ENCODE results near the gene LMAN2. TPM values are rescaled to one million over a fixed set of nuclear protein-coding genes. Genes with fewer than 3 reads are reported as not detected.

The LMAN2 gene
- total and polyA plus RNA-seq, 2 experiments from 2014 or later = 153 to 227 TPM

DNA sequence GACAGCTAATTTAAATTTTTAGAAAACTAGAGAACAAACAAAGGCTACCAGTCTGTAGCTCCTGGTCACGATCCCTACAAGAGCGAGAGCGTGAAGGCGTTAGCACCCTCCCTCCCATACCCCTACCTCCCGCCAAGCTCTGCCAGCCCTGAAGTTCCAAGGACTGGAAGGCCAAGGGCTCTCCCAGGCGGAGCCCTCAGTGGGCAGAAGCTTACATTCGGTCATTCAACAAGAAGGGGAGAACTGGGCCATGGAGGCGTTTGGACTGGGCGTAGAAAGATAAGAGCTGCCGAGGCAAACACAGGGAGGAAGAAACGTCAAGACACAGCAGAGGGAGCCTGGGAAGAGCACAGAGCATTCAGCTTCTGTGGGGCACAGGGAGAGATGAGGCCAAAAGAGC, 42.7 kb downstream of the LMAN2 start:
- Histone ChIP-seq H3K4me2 (no peak overlapping the region), H2AFZ (no peak overlapping the region), H3K27me3 (ENCODE audit: insufficient read depth) (no peaks in the 10 kb centered on the region), H3K4me1 (ENCODE audit: insufficient read depth) (peaks cover 19% of the 10 kb centered on the region), H3K36me3 (ENCODE audit: insufficient read depth) (peaks cover 17% of the 10 kb centered on the region), H3K79me2 (replicated peaks; ENCODE audit: insufficient read depth) (peaks cover 21% of the 10 kb centered on the region), H3K27ac (ENCODE audit: low read depth) (no peak overlapping the region), H3K9me2 (ENCODE audit: insufficient read depth) (no peaks in the 10 kb centered on the region), H3F3A (replicated peaks; ENCODE audit: low read depth) (peaks cover 25% of the 10 kb centered on the region), H4K20me1 (replicated peaks; ENCODE audit: insufficient read depth) (peaks cover 22% of the 10 kb centered on the region), H3K4me3 (no peak overlapping the region)
- H3K27me3 Mint-ChIP-seq (ENCODE audit: insufficient read depth, low read depth, poor library complexity) = peaks cover 19% of the 10 kb centered on the region
- H3K4me1 Mint-ChIP-seq = peaks cover 38% of the 10 kb centered on the region
- H3K9me3 Mint-ChIP-seq = no peaks in the 10 kb centered on the region; the same call in 2 of the 3 replicates
- H3K36me3 Mint-ChIP-seq (ENCODE audit: low read depth) = peaks cover 33% of the 10 kb centered on the region
- H3K27ac Mint-ChIP-seq = no peak overlapping the region
- TF ChIP-seq, protein P1, sequence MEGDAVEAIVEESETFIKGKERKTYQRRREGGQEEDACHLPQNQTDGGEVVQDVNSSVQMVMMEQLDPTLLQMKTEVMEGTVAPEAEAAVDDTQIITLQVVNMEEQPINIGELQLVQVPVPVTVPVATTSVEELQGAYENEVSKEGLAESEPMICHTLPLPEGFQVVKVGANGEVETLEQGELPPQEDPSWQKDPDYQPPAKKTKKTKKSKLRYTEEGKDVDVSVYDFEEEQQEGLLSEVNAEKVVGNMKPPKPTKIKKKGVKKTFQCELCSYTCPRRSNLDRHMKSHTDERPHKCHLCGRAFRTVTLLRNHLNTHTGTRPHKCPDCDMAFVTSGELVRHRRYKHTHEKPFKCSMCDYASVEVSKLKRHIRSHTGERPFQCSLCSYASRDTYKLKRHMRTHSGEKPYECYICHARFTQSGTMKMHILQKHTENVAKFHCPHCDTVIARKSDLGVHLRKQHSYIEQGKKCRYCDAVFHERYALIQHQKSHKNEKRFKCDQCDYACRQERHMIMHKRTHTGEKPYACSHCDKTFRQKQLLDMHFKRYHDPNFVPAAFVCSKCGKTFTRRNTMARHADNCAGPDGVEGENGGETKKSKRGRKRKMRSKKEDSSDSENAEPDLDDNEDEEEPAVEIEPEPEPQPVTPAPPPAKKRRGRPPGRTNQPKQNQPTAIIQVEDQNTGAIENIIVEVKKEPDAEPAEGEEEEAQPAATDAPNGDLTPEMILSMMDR (conservative IDR thresholded peaks at IDR 0.05; ENCODE audit: low read depth in 2 of 2) = no peak
- no peak for TF ChIP-seq STAT1 (IDR thresholded peaks at IDR 0.05; ENCODE audit: unreplicated experiment)
- TF ChIP-seq ETS1 (IDR thresholded peaks at IDR 0.05) = no peak
- TF ChIP-seq, protein P2, sequence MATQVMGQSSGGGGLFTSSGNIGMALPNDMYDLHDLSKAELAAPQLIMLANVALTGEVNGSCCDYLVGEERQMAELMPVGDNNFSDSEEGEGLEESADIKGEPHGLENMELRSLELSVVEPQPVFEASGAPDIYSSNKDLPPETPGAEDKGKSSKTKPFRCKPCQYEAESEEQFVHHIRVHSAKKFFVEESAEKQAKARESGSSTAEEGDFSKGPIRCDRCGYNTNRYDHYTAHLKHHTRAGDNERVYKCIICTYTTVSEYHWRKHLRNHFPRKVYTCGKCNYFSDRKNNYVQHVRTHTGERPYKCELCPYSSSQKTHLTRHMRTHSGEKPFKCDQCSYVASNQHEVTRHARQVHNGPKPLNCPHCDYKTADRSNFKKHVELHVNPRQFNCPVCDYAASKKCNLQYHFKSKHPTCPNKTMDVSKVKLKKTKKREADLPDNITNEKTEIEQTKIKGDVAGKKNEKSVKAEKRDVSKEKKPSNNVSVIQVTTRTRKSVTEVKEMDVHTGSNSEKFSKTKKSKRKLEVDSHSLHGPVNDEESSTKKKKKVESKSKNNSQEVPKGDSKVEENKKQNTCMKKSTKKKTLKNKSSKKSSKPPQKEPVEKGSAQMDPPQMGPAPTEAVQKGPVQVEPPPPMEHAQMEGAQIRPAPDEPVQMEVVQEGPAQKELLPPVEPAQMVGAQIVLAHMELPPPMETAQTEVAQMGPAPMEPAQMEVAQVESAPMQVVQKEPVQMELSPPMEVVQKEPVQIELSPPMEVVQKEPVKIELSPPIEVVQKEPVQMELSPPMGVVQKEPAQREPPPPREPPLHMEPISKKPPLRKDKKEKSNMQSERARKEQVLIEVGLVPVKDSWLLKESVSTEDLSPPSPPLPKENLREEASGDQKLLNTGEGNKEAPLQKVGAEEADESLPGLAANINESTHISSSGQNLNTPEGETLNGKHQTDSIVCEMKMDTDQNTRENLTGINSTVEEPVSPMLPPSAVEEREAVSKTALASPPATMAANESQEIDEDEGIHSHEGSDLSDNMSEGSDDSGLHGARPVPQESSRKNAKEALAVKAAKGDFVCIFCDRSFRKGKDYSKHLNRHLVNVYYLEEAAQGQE (IDR thresholded peaks at IDR 0.05; ENCODE audit: unreplicated experiment) = no peak
- no peak for TF ChIP-seq POLR2AphosphoS5 (IDR thresholded peaks at IDR 0.05; ENCODE audit: low read depth)
- TF ChIP-seq EZH2phosphoT487 (IDR thresholded peaks at IDR 0.05; ENCODE audit: unreplicated experiment) = no peak
- no peak for TF ChIP-seq ZNF114 (CRISPR knock-in tag; IDR thresholded peaks at IDR 0.05)
- no peak for TF ChIP-seq ZNF331 (CRISPR knock-in tag; IDR thresholded peaks at IDR 0.05; ENCODE audit: low read depth)
- TF ChIP-seq JUNB (IDR thresholded peaks at IDR 0.05; ENCODE audit: unreplicated experiment) = no peak
- TF ChIP-seq EZH2 (IDR thresholded peaks at IDR 0.05; ENCODE audit: low read depth, unreplicated experiment) = no peak
- TF ChIP-seq NANOG (IDR thresholded peaks at IDR 0.05; ENCODE audit: borderline replicate concordance) = no peak
- TF ChIP-seq, protein P3, sequence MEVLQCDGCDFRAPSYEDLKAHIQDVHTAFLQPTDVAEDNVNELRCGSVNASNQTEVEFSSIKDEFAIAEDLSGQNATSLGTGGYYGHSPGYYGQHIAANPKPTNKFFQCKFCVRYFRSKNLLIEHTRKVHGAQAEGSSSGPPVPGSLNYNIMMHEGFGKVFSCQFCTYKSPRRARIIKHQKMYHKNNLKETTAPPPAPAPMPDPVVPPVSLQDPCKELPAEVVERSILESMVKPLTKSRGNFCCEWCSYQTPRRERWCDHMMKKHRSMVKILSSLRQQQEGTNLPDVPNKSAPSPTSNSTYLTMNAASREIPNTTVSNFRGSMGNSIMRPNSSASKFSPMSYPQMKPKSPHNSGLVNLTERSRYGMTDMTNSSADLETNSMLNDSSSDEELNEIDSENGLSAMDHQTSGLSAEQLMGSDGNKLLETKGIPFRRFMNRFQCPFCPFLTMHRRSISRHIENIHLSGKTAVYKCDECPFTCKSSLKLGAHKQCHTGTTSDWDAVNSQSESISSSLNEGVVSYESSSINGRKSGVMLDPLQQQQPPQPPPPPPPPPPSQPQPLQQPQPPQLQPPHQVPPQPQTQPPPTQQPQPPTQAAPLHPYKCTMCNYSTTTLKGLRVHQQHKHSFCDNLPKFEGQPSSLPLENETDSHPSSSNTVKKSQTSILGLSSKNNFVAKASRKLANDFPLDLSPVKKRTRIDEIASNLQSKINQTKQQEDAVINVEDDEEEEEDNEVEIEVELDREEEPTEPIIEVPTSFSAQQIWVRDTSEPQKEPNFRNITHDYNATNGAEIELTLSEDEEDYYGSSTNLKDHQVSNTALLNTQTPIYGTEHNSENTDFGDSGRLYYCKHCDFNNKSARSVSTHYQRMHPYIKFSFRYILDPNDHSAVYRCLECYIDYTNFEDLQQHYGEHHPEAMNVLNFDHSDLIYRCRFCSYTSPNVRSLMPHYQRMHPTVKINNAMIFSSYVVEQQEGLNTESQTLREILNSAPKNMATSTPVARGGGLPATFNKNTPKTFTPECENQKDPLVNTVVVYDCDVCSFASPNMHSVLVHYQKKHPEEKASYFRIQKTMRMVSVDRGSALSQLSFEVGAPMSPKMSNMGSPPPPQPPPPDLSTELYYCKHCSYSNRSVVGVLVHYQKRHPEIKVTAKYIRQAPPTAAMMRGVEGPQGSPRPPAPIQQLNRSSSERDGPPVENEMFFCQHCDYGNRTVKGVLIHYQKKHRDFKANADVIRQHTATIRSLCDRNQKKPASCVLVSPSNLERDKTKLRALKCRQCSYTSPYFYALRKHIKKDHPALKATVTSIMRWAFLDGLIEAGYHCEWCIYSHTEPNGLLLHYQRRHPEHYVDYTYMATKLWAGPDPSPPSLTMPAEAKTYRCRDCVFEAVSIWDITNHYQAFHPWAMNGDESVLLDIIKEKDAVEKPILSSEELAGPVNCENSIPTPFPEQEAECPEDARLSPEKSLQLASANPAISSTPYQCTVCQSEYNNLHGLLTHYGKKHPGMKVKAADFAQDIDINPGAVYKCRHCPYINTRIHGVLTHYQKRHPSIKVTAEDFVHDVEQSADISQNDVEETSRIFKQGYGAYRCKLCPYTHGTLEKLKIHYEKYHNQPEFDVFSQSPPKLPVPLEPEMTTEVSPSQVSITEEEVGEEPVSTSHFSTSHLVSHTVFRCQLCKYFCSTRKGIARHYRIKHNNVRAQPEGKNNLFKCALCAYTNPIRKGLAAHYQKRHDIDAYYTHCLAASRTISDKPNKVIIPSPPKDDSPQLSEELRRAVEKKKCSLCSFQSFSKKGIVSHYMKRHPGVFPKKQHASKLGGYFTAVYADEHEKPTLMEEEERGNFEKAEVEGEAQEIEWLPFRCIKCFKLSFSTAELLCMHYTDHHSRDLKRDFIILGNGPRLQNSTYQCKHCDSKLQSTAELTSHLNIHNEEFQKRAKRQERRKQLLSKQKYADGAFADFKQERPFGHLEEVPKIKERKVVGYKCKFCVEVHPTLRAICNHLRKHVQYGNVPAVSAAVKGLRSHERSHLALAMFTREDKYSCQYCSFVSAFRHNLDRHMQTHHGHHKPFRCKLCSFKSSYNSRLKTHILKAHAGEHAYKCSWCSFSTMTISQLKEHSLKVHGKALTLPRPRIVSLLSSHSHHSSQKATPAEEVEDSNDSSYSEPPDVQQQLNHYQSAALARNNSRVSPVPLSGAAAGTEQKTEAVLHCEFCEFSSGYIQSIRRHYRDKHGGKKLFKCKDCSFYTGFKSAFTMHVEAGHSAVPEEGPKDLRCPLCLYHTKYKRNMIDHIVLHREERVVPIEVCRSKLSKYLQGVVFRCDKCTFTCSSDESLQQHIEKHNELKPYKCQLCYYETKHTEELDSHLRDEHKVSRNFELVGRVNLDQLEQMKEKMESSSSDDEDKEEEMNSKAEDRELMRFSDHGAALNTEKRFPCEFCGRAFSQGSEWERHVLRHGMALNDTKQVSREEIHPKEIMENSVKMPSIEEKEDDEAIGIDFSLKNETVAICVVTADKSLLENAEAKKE (CRISPR knock-in tag; IDR thresholded peaks at IDR 0.05) = no peak
- no peak for TF ChIP-seq CREB1 (CRISPR knock-in tag; IDR thresholded peaks at IDR 0.05; ENCODE audit: low read depth)
- no peak for DNase-seq (ENCODE audit: low spot score)
- no peak for ATAC-seq
- no peak overlapping the region; the same call in 2 of the 3 replicates for H3K4me3 Mint-ChIP-seq

Measured in GM23338 (cell line).